IPS-18c (cell line): ENCODE data around the gene BCCIP.

Experiments used
- H3K4me3 ChIP-seq: 2 replicates; pipeline ENCODE4 v1.7.0; 2013; ENCODE audit warnings: low read depth, mild to moderate bottlenecking, low read length, moderate library complexity; ENCODE audit not compliant: insufficient read depth
- H3K9me3 ChIP-seq: one replicate; pipeline ENCODE4 v1.6.1; 2013; ENCODE audit warnings: mild to moderate bottlenecking, low read length, moderate library complexity; ENCODE audit not compliant: control insufficient read depth, insufficient read depth

The BCCIP gene

GRCh38 chr10:125822878-125823662 is at the start of gene BCCIP, which contains the start of gene UROS:
Gene BCCIP (plus strand): TSS chr10:125823546. CDS start chr10:125823558, 12 bp downstream.
Gene UROS (minus strand): TSS chr10:125823258. CDS start chr10:125816499, 6,759 bp downstream.
- Histone ChIP-seq H3K4me3 (peak within 1 kb of the TSS; percentile 98), H3K9me3 (no peaks in the 10 kb centered on the region)

GRCh38 chr10:125773687-125774543 is 49.4 kb upstream of the BCCIP start:
- no peak overlapping the region for H3K4me3 ChIP-seq
- no peaks in the 10 kb centered on the region for H3K9me3 ChIP-seq

- no peak overlapping the region for H3K4me3 ChIP-seq
These were observed 48.7 kb upstream of the BCCIP start for GRCh38 chr10:125774581-125775191.

GRCh38 chr10:125775491-125776106 is 47.7 kb upstream of the BCCIP start, which contains the start of gene MMP21:
Gene MMP21 (minus strand): TSS chr10:125775821. CDS start chr10:125775821, 0 bp downstream.
- H3K9me3 ChIP-seq = peaks cover 2% of the 10 kb centered on the region
- no peak within 1 kb of the TSS for H3K4me3 ChIP-seq

More at GRCh38 chr10:125774581-125775191, 48.7 kb upstream of the BCCIP start:
- H3K9me3 ChIP-seq = peaks cover 2% of the 10 kb centered on the region

- Histone ChIP-seq H3K9me3 (peaks cover 2% of the 10 kb centered on the region), H3K4me3 (no peak overlapping the region)
These were observed 45.5 kb upstream of the BCCIP start for GRCh38 chr10:125777806-125778205.

GRCh38 chr10:125778556-125778955 is 44.8 kb upstream of the BCCIP start:
- peaks cover 2% of the 10 kb centered on the region for H3K9me3 ChIP-seq
- H3K4me3 ChIP-seq = no peak overlapping the region

GRCh38 chr10:125779403-125780327 is 43.7 kb upstream of the BCCIP start:
- peaks cover 2% of the 10 kb centered on the region for H3K9me3 ChIP-seq
- H3K4me3 ChIP-seq = no peak overlapping the region

GRCh38 chr10:125781374-125781773 is 42.0 kb upstream of the BCCIP start:
- no peak overlapping the region for H3K4me3 ChIP-seq

GRCh38 chr10:125782054-125782453 is 41.3 kb upstream of the BCCIP start:
- Histone ChIP-seq H3K9me3 (peaks cover 2% of the 10 kb centered on the region), H3K4me3 (no peak overlapping the region)

More at GRCh38 chr10:125781374-125781773, 42.0 kb upstream of the BCCIP start:
- peaks cover 2% of the 10 kb centered on the region for H3K9me3 ChIP-seq

- peaks cover 2% of the 10 kb centered on the region for H3K9me3 ChIP-seq
These were observed 40.7 kb upstream of the BCCIP start for GRCh38 chr10:125782616-125783015.

GRCh38 chr10:125783408-125783807 is 39.9 kb upstream of the BCCIP start:
- Histone ChIP-seq H3K4me3 (no peak overlapping the region), H3K9me3 (peaks cover 2% of the 10 kb centered on the region)

More at GRCh38 chr10:125782616-125783015, 40.7 kb upstream of the BCCIP start:
- H3K4me3 ChIP-seq = no peak overlapping the region

GRCh38 chr10:125783957-125784356 is 39.4 kb upstream of the BCCIP start:
- no peak overlapping the region for H3K4me3 ChIP-seq
- H3K9me3 ChIP-seq = peaks cover 2% of the 10 kb centered on the region

- Histone ChIP-seq H3K9me3 (no peaks in the 10 kb centered on the region), H3K4me3 (no peak overlapping the region)
These were observed 37.6 kb upstream of the BCCIP start for GRCh38 chr10:125785791-125786190.

- Histone ChIP-seq H3K9me3 (no peaks in the 10 kb centered on the region), H3K4me3 (no peak overlapping the region)
These were observed 35.0 kb upstream of the BCCIP start for GRCh38 chr10:125788156-125789034.
